Stimulated activated CD8-positive, alpha-beta memory T cell treated with anti-CD3 and anti-CD28 coated beads, Interleukin-7, amount 100 ng/mL, for 24 hours (primary cell): ENCODE measurements around the gene NRXN3.

Experiments
- DNase-seq: peaks from one replicate; pipeline ENCODE4 v3.0.0-alpha.2; 2020; ENCODE audit warnings: low read depth

Gene NRXN3

DNA sequence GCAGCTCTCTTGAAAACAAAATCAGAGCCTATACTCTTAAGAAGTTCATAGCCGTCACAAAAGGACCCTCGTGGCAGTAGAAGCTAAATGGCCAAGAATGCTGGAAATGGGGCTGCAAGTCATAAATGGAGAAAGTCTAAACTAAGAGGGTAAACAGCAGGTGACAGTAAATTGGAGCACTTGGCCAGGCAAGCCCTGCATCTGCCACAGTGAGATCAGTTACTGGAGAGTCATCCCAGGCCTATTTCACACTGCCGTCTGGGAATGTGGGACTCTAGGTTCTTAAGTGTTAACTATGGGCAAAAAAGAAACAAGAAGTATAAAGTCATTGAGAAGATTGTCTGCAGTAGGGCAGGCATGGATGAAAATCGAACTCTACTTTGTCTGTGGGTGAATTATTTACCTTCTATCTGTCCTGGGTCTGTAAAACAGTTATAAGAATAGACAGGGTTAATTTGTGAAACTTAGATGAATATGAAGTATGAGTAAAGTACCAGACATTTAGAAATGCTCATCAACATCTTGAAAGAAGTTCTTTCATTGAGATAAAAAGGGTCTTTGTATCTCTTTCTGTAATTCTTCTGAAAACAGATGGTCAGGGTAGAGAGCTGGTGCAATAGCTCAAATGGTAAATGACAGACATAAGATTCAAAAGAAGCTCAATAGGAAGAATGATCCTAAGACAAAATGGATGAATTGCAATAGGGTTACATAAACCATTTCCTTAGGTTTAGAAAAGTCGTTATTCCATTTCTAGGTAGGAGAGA lies 1248.7 kb downstream of the NRXN3 start:
- no peak for DNase-seq

DNA sequence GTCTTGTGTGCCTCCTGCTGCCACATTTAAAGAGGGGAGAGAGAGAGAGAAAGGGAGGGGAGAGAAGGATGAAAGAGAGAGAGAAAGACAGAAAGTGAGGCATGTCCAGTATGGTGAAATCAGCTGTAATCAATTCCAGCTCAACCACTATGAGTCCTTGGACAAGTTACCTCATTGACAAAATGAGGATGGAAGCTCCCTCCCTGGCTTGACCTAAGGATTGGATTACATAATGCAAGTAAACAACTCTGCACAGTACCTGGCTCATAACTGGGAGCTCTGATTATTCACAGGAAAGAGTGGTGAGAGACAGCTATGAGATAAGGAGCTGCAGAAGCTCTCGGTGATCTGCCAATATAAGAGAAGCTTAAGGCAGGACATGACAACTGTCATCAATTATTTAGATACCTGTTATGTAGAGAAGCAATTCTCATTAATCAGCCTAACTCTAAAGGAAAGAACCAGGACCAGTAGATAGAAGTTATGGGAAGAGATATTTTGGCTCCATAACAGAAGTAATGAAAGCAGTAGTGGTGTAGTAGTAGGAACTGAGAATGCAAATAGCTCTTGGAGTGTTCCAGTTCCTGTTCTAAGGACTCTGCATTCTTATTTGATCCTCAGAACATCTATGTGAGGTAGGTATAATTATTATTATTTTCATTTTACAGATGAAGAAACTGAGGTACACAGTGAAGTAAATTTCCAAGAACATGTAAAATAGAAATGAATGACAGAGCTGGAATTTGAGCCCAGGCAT lies 1249.6 kb downstream of the NRXN3 start:
- no peak for DNase-seq

DNA sequence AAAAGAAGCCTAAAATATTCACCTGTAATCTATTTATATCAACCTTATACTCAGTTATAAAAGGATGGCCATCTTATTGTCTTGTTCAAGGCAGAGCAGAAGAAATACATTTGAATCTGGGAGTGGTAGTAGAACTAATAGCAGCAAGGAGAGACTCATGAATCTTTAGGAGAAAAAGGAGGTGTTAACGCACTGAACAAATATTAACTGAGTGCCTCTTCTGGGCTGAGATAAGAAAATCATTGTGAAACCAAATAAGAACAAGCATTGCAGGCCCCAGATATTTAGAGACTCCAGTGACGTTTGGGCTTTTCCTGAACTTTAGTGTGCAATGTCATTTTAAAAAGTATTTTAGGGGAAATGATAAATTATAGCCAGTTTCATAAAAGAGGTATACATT lies 1250.6 kb downstream of the NRXN3 start:
- DNase-seq, result no peak

DNA sequence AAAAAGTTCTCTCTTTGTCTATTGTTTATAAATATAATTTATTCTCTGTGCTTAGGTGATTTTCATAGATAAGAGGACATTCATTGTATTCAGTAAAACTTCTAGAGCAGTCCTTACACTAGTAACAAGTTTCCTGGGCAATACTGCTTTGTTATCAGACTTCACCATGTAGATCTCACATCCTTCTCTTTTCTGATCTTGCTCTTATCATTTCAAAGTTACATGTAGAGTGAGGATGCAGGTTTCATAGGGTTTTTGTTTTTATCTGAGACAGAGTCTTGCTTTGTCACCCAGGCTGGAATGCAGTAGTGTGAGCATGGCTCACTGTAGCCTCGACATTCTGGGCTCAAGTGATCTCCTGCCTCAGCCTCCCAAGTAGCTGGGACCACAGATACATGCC lies 1251.6 kb downstream of the NRXN3 start:
- DNase-seq, result no peak

DNA sequence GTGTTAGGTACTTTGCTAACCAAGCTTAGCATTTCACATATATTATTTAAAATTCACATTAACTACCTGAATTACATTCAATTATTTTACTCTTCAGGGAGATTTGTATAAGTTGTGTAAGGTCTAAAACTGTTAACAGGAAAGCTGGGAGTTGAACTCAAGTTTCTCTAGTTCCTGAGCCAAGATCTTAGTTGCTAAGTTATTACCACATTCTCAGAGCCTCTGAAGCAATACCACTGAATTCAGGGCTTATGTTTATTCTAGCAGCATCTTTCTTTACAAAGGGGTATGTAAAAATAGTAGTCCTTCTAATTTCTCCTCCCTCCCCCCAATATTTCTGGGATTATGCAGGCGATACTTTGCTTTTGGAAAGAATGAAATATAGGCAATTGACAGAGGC lies 1254.3 kb downstream of the NRXN3 start:
- no peak for DNase-seq

DNA sequence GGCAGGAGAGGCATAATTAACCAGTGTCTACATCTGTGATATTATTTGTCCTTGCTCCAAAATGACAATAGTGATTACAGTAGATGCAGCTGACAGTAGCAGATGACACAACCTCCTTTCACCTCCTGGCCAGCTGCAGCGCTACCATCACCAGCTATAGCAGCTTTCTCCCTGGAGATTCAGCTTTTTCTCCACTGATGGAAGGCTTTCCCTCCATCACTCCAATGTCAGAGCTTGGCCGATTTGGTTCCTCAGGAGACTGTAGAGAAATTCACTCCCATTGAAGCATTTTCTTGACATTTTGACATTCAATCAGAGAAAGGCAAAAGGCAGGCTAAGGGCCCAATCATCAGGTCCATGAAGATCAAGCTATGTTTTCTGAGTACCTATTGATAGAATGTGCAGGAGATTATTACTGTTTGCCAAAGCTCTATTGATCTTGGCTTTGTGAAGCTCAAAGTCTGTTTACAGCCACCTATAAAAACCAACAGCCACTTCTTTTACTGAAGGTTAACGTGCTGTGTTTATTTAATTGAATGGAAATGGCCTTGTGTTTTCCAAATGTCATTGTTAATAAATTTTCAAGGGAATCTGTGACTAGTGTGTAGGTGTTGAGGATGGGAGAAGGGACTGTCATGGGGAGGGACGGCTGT lies 1256.1 kb downstream of the NRXN3 start:
- no peak for DNase-seq

DNA sequence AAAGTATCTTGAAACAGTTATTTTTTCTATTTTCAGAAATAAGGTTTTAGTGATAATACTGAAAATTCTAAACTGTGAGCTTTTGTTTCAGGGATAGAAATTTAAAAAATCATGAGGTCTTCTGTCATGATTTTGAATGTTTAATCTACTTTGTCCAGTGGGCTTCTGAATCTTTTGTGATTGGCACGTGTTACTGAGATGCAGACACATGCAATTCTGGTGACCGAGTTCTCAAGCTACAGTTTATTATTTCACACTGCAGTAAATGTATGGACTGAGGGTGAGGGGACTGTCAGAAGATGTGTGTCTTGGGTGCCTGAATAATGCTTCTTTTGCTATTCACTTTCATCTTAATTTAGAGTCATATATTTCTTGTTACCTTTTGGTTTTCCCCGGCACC lies 1262.5 kb downstream of the NRXN3 start:
- no peak for DNase-seq

DNA sequence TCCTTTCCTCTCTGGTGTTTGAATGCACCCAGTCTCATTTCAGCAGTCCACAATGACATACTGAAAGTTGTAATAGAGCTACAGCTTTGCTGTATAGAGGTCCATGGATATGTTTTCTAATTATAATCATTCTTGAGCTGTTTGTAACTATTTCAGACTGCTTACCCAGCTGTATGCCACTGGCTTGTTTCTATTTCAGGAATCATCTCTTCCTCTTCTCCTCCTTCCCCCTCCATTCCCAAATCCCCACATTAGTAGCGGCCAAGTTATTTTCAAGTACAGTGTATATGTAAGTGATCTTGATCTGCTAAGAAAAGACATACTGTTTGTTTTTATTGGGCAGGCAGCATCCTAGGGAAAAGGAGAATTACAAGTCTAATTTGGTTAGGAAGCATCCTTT lies 1266.2 kb downstream of the NRXN3 start:
- DNase-seq, result no peak

DNA sequence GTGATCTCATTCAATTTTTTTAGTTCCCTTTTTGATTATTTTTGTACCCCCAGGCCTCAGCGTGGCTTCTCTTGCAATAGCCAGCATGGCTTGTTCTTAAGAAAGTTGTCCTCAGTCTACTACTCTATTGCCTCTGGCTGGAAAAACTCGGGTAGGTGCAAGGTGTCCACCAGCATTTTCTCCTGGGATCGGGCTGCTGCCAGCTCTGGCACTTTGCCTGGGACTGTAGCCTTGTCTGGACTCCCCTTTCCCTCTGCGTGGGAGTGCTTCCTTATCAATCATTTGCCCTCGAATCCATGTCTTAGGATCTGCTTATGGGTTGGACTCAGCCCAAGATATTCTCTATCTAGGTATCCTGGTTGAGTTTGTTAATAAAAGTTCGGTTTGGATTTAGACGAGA lies 1267.8 kb downstream of the NRXN3 start:
- DNase-seq, result no peak

DNA sequence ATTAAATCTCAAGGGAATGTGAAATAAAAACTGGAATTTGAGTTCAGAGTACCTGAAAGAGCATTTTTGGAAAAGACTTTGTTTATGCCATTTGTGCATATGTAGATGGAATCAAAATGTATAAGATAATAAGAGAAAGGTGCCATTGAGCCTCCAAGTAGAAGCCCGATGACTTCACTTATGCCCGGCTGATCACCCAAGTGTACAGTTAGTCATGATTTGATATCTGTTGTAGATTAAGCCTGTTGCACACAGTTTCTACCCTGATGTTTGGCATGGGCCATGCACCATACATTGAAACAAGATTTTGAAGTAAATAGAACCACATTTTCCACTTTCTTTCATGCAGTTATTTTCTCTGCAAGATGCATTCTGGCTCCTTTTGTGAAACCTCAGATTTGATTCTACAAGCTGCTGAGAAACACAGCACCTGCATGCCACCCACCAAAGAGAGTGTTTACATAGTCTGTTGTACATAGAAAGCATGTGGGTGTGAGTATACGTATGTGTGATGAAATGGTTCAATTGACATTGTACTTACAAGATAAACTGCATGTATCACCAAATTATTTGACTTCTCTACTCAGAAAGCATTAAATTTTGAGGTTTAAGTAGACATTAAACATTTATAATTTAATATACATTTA lies 1268.6 kb downstream of the NRXN3 start:
- no peak for DNase-seq

DNA sequence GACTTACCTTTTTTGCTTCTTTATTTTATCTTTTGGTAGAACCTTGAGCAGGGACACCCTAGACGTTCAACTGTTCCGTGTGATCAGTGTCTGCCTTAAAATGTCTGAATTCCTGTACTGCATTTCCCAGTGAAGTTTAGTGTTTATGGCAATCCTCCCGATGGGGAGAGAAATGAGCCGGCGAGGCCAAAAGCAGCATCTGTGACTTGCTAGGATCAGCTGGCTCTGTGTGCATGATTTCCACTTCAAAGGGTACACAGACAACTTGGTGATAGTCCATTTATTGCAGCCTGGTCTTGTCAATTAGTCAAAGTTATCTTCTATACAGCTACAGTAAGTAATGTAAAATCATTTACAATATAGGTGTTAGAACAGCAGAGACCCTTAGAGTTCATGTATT lies 1272.6 kb downstream of the NRXN3 start:
- DNase-seq, result no peak

DNA sequence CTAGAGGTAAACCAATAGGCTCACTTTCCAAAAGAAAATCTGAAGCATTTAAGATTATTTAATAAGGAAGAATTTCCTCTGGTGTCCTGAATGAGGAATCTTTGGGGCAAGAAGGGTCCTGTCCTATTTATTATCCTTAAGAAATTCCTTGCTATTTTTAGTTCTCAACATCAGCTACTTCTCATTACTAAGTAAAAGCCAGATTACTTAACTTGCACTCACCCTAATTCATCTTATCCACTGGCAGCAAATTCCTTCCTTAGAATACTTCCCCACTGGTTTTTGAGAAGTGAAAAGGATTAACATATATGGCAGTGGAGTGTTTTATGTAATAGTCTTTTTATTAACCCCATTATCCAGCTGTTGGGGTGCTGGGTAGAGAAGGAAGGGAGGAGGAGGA lies 1273.4 kb downstream of the NRXN3 start:
- no peak for DNase-seq

DNA sequence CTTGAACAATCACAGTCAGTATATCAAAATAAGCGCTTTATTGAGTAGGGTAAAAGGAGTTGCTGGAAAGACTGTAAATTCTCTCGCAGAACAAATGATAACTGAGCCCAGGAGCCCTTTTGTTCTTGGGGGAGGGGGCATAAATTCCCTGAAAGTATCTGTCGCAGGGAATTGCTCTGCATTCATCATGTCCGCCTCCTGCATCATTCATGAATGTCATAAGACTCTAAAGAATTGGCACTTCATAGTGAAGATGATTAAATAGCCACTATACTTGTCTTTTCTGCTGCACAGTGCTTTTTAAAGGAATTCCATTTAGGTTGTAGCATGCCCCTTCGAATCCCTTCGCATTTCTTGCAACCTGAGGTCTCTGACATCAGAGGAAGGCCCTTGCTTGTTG lies 1278.8 kb downstream of the NRXN3 start:
- no peak for DNase-seq

DNA sequence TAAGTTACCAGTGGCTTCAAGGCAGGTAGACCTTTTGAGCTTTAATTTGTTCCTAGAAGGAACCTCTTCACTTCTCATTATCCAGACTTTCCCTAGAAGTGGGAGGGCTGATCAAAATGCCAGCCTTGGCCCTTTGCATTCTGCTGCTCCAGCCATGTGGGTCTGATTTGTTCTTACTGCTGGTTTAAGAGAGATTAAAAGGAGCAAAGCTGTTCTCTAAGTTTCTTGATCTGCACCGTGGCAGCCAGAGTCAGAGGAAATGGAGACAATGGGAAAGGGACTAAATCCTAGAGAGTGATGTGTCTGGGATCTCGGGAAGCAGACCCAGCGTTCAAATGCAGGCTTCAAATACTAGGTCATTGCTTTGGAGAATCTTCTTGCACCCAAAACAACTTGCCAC lies 1281.4 kb downstream of the NRXN3 start:
- DNase-seq, result no peak

DNA sequence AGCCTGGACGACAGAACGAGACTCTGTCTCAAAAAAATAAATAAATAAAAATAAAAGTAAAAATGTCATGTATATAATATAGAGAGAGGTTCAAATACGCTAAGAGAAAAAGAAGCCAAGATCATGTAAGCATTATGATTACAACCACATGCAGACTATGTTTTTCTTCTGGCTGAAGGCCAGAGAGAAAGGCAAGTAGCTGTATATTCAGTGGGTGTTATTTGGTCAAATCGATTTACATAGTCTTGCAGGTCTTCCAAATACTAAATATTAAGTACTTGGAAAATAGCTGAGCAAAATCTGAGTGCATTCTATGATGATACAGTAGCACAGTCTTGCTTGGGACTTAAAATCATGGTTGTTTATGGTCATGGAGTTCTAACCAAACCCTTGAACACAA lies 1283.1 kb downstream of the NRXN3 start:
- DNase-seq, result no peak

DNA sequence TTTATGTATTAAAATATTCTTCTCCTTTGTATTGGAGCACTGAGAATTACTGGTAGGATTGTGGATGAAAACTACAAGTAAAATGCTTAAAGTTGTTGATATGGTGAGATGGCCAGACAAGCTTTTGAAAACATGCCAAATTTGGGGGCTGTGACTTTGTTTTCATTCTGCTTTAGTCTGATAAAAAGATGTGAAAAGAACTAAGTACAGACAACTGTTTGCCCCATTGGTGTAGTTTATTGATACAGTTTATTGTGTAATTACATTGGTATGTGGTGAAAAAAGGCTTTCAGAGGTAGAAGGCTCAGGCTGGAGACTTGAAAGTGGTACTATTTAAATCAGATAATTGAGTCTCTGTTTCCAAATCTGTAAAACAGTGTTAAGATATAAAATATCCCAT lies 1294.3 kb downstream of the NRXN3 start:
- no peak for DNase-seq

DNA sequence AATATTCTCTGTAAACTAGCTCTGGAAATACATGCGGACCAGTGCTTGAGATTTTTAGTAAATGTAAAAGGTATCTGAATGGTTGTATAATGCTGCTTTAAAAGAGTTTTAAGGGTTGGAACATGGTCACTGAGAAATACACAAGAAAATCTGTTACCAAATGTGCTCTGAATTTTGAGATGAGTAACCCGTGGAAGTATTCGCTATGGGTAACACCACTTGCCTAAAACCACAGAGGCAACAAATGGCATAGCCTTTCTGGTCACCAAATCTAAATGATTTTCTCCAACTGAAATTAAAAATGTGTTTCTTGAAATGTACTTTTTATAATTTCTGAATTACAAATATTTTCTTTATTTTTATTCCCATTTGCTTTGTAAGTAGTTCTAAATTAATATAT lies 1295.5 kb downstream of the NRXN3 start:
- DNase-seq, result no peak

DNA sequence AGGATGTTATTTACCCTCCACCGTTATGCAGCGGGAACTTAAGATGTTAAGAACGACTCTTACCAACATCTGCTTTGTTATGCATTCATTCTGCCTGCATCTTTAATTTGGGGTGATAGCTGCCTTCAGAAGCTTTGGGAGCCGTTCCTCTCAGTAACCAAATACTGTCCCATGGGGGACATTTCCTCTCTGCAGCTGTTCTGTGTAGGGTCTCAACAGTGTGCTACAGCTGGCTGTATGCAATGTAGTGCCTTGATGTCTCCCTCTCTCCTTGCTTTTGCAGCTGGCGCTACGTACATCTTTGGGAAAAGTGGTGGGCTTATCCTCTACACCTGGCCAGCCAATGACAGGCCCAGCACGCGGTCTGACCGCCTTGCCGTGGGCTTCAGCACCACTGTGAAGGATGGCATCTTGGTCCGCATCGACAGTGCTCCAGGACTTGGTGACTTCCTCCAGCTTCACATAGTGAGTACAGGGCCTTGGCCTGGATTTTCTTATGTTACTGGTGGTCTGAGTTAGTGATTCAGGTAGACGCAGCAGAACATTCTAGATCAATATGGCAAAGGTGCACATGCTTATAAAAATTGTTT lies 1296.9 kb downstream of the NRXN3 start:
- DNase-seq, result no peak

DNA sequence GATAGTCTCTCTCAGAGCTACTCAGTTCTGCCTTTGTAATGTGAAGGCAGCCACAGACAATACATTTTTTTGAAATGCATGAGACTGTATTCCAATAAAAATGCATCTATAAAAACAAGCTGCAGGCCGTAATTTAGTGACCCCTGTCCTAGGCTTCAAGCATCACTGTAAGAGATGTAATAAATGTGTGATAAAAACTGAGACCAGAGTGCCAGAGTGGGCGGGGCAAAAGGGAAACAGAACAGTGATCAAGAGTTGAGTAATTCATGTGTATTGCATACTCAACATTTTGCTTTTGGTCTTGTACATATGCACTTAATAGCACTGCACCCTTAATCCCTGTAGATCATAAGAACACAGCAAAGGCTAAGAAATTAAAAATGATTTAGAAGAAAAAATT lies 1297.7 kb downstream of the NRXN3 start:
- no peak for DNase-seq

DNA sequence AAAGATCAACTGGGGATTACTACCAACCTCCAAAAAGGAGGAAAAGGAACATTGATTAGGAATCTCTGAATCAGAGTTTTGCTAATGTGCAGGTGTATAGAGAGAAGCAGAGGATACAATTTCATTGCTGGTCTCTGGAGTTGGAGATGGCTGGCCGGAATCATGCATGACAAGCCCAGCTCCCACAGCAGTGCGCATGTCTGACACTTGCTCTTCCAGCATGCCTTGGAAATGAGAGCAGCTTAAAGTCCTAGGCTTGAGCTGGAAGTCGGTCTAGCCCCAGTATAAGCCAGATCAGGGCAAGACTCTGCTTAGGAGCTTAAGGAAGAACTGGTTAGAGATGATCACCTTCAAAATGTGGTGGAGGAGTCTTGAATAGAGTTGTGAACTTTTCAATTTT lies 1298.3 kb downstream of the NRXN3 start:
- DNase-seq, result no peak

DNA sequence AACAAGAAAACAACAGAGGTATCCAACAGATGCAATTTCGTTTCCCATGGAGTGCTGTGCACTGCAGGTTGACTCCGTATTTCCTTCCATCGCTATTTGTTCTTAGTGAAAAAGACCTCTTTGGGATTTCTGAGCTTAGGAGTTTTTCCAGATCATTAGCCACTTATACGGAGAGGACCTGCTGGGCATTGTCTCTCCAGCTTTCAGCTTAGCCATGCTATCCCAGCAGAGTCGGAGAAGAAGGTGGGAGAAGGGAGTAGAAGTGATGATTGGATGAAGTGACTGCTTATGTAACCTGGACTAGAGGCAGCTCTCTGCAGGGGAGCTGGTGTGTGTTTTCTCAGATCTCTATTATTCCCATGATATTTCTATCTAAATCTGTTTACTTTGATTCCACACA lies 1303.5 kb downstream of the NRXN3 start:
- DNase-seq, result no peak

DNA sequence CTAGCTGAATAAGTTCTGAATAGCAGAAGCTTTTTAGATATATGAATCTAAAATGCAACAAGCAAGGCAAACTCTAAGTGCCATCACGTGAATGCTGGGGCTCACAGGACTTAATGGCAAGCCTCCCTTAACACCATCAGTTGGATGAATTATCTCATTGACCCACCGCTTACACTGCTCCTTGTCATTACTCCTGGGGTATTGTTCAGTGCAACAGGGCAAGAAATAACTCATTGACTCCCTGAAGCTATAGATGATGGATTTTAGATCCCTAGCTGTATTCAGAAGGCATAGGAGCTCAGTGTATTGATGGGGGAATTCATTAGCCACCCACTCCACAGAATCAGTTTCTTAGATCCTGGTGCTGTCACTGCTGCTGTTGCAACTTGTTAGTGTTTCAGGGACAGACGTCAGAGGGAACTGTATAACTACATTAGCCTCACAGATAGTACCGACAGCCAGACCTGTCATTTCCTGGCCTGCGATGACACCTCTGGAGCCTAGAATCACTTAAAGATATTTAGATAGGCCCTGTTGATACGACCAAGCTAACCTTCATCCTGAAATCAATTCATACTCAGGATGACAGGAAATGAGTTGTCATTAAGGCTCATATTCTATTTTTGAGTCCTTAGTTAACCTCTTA lies 1305.8 kb downstream of the NRXN3 start:
- no peak for DNase-seq
